ENCODE measurements around the gene CCSER2.

The CCSER2 gene

DNA sequence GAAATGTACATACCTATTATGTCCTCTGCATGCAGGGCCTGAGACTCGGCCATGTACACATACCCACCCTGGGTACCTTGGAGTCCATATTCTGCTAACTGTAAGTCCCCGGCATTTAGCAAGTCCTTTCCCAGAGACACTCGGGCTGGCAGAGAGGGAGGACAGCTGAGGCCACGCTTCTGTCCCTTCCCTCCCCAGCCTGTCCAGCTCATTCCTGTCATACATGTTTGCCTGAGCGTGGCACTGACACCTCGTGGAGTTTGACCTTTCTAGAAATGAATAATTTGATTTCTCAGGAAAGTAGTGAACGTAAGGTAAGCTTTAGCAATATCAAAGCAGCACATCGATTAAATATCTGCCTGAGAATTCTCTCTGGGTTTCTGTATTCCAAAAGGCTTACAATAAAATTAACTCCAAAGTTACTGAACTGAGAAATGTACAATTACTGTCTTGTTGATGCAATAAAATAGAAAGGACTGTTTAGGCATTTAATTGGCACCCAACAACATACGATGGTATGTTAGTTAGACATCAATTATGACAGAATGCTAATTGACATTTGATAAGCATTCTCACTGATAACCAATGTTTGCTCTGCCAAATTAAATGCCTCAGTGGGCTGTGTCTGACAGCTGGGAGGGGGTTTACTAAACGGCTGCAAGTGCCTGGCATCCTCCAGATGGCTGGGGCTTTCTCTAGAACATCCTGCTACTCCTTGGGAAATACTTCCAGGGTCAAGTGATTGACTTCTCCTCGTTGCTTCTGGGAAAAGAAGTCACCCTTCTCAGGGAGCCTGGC, 221.2 kb downstream of the CCSER2 start:
- no peak for DNase-seq (ENCODE audit: low read depth)

- DNase-seq (ENCODE audit: low read depth) = no peak
Observed at GRCh38 chr10:84550756-84551436, 222.5 kb downstream of the CCSER2 start.

- no peak for DNase-seq (ENCODE audit: low read depth)
Observed at GRCh38 chr10:84551437-84552120, 223.2 kb downstream of the CCSER2 start.

GRCh38 chr10:84552478-84552877, 224.1 kb downstream of the CCSER2 start:
- no peak for DNase-seq (ENCODE audit: low read depth)

- no peak for DNase-seq (ENCODE audit: low read depth)
Observed at GRCh38 chr10:84562592-84562991, 234.2 kb downstream of the CCSER2 start.

- DNase-seq (ENCODE audit: low read depth) = no peak
Observed at GRCh38 chr10:84563355-84563754, 235.0 kb downstream of the CCSER2 start.

GRCh38 chr10:84563868-84564267, 235.5 kb downstream of the CCSER2 start:
- no peak for DNase-seq (ENCODE audit: low read depth)

- DNase-seq (ENCODE audit: low read depth) = no peak
Observed at GRCh38 chr10:84565881-84566582, 237.6 kb downstream of the CCSER2 start.

GRCh38 chr10:84567133-84567532, 238.7 kb downstream of the CCSER2 start:
- DNase-seq (ENCODE audit: low read depth) = no peak

Measured in stimulated activated CD8-positive, alpha-beta memory T cell treated with anti-CD3 and anti-CD28 coated beads, Interleukin-15, amount 100 ng/mL, for 1 hour (primary cell).